WTC11 (cell line): Measurements from ENCODE around the gene TMEM253. TPM values are rescaled to one million over a fixed set of nuclear protein-coding genes. Genes with fewer than 3 reads are reported as not detected.

ENCODE experiments used
- ATAC-seq: fragments of 200-7000 bp; cut with Tn5 transposase; 2 replicates; pipeline ENCODE4 v1.10.0; 2021; ENCODE audit warnings: mild to moderate bottlenecking, moderate library complexity
- CTCF ChIA-PET: fragments of 300-600 bp; sonication (Branson Sonifier 250); formaldehyde crosslinking; loops from one replicate; lab custom pipeline; 2021; ENCODE audit warnings: antibody characterized with exemption; lab: Charles Lee
- POLR2A ChIA-PET: fragments of 350-600 bp; sonication (Branson Sonifier 250); formaldehyde crosslinking; loops from one replicate; lab custom pipeline; 2021; ENCODE audit warnings: antibody characterized with exemption; lab: Charles Lee
- DNase-seq: peaks from one replicate; pipeline ENCODE4 v3.0.0; 2021; ENCODE audit warnings: low spot score
- H3K27ac Mint-ChIP-seq: 2 replicates; pipeline ENCODE4 v1.8.0; 2021; ENCODE audit warnings: mixed read lengths
- H3K27me3 Mint-ChIP-seq: 2 replicates; pipeline ENCODE4 v1.8.0; 2021; ENCODE audit warnings: low read depth, mild to moderate bottlenecking, moderate library complexity, mixed read lengths
- H3K36me3 Mint-ChIP-seq: 2 replicates; pipeline ENCODE4 v1.8.0; 2021; ENCODE audit warnings: mixed read lengths
- H3K4me1 Mint-ChIP-seq: 2 replicates; pipeline ENCODE4 v1.8.0; 2022; ENCODE audit warnings: mixed read lengths
- H3K4me3 Mint-ChIP-seq: 2 replicates; pipeline ENCODE4 v1.8.0; 2021; ENCODE audit warnings: mild to moderate bottlenecking, moderate library complexity, mixed read lengths
- H3K9me3 Mint-ChIP-seq: 2 replicates; pipeline ENCODE4 v1.8.0; 2021; ENCODE audit warnings: mixed read lengths
- AFF4 ChIP-seq: sonication (generic); formaldehyde crosslinking; IDR thresholded peaks from 2 replicates; pipeline ENCODE4 v1.8.1; 2023; ENCODE audit warnings: mild to moderate bottlenecking, missing genetic modification reagents, borderline replicate concordance
- ATF6 ChIP-seq: sonication (generic); formaldehyde crosslinking; IDR thresholded peaks from 2 replicates; pipeline ENCODE4 v1.8.1; 2023; ENCODE audit warnings: mild to moderate bottlenecking, missing genetic modification reagents
- CREB1 ChIP-seq: sonication (generic); formaldehyde crosslinking; IDR thresholded peaks from 2 replicates; pipeline ENCODE4 v1.8.0; 2023; ENCODE audit warnings: mild to moderate bottlenecking, missing genetic modification reagents
- CTCF ChIP-seq: fragments of 200-600 bp; IDR thresholded peaks from 2 replicates; pipeline ENCODE4 v1.8.0; 2022; ENCODE audit warnings: antibody characterized with exemption
- ELF4 ChIP-seq: sonication (generic); formaldehyde crosslinking; IDR thresholded peaks from 2 replicates; pipeline ENCODE4 v1.8.1; 2022; ENCODE audit warnings: low read depth, mild to moderate bottlenecking, moderate library complexity, missing genetic modification reagents
- FOXJ3 ChIP-seq: sonication (generic); formaldehyde crosslinking; IDR thresholded peaks from 2 replicates; pipeline ENCODE4 v1.9.0; 2021; ENCODE audit warnings: missing genetic modification reagents, mild to moderate bottlenecking, borderline replicate concordance
- FOXP1 ChIP-seq: sonication (generic); formaldehyde crosslinking; IDR thresholded peaks from 2 replicates; pipeline ENCODE4 v1.8.0; 2022; ENCODE audit warnings: missing genetic modification reagents, mild to moderate bottlenecking, moderate library complexity, borderline replicate concordance
- GABPB1 ChIP-seq: sonication (generic); formaldehyde crosslinking; IDR thresholded peaks from 2 replicates; pipeline ENCODE4 v1.8.1; 2023; ENCODE audit warnings: mild to moderate bottlenecking, missing genetic modification reagents
- GTF2I ChIP-seq: fragments of 250-450 bp; sonication (Bioruptor Pico); conservative IDR thresholded peaks from 2 replicates; pipeline ENCODE4 v1.4.0; 2021; ENCODE audit warnings: mild to moderate bottlenecking
- MXD4 ChIP-seq: fragments of 250-450 bp; sonication (Bioruptor Pico); IDR thresholded peaks from 2 replicates; pipeline ENCODE4 v1.8.0; 2021; ENCODE audit warnings: mild to moderate bottlenecking, moderate library complexity, borderline replicate concordance
- SP1 ChIP-seq: sonication (generic); formaldehyde crosslinking; conservative IDR thresholded peaks from 2 replicates; pipeline ENCODE4 v1.8.1; 2022; ENCODE audit warnings: missing genetic modification reagents
- STAT6 ChIP-seq: sonication (generic); formaldehyde crosslinking; conservative IDR thresholded peaks from 2 replicates; pipeline ENCODE4 v1.8.1; 2023; ENCODE audit warnings: mild to moderate bottlenecking, low read depth, missing genetic modification reagents, moderate library complexity
- TP53 ChIP-seq: sonication (generic); formaldehyde crosslinking; IDR thresholded peaks from 2 replicates; pipeline ENCODE4 v1.8.1; 2023; ENCODE audit warnings: mild to moderate bottlenecking, missing genetic modification reagents
- ZNF263 ChIP-seq: sonication (generic); formaldehyde crosslinking; IDR thresholded peaks from 2 replicates; pipeline ENCODE4 v1.8.1; 2022; ENCODE audit warnings: low read depth, mild to moderate bottlenecking, moderate library complexity, missing genetic modification reagents
- ZNF281 ChIP-seq: sonication (generic); formaldehyde crosslinking; IDR thresholded peaks from 2 replicates; pipeline ENCODE4 v1.8.0; 2023; ENCODE audit warnings: mild to moderate bottlenecking, missing genetic modification reagents
- ZNF423 ChIP-seq: fragments of 250-450 bp; sonication (Bioruptor Pico); IDR thresholded peaks from 2 replicates; pipeline ENCODE4 v2.1.2; 2022; ENCODE audit warnings: mild to moderate bottlenecking, moderate library complexity
- total RNA-seq: library from RNA; stranded (reverse); gene quantifications from 3 replicates; pipeline ENCODE4 v1.2.3, GENCODE V29; 2021

TMEM253 gene
- total RNA-seq, 1 experiment from 2014 or later = 1.7 TPM

- TF ChIP-seq STAT6 (CRISPR knock-in tag) (no peak), ATF6 (CRISPR knock-in tag) (no peak), FOXP1 (peak; percentile 83; the same call in 1 of the 2 replicates), ZNF281 (CRISPR knock-in tag) (no peak), GTF2I (CRISPR knock-in tag) (no peak)
Observed at GRCh38 chr14:21103710-21104447, 3.0 kb downstream of the TMEM253 start (continued).

- Mint-ChIP-seq H3K4me1 (peaks cover 71% of the 10 kb centered on the region), H3K27ac (peak overlapping the region; percentile 87)
- TF ChIP-seq MXD4 (CRISPR knock-in tag) (no peak), GABPB1 (CRISPR knock-in tag) (0 out of 2 replicates have a peak, but pooled peaks have one; percentile 0), ELF4 (CRISPR knock-in tag) (no peak), CTCF (peak; percentile 51; the same call in 1 of the 2 replicates), STAT6 (CRISPR knock-in tag) (no peak), TP53 (CRISPR knock-in tag) (no peak), FOXJ3 (CRISPR knock-in tag) (no peak), ZNF423 (CRISPR knock-in tag) (no peak), ZNF263 (no peak), CREB1 (CRISPR knock-in tag) (no peak), AFF4 (CRISPR knock-in tag) (no peak), SP1 (CRISPR knock-in tag) (0 out of 2 replicates have a peak, but pooled peaks have one; percentile 5)
Observed at GRCh38 chr14:21104448-21105060, 3.7 kb downstream of the TMEM253 start.

More at GRCh38 chr14:21104448-21105060, 3.7 kb downstream of the TMEM253 start:
- CTCF ChIA-PET = interaction anchor here (0.6 to 8.6 kb wide), 26 partner anchors 10 to 569 kb away, joined by 3 to 321 read pairs (median 5); partner anchors contain the start of genes ARHGEF40 and NDRG2
- ATAC-seq (peak; percentile 34), DNase-seq (peak; percentile 78)
- Mint-ChIP-seq H3K9me3 (no peaks in the 10 kb centered on the region), H3K4me3 (peak overlapping the region; percentile 93), H3K27me3 (no peaks in the 10 kb centered on the region), H3K36me3 (no peaks in the 10 kb centered on the region)
- POLR2A ChIA-PET = interaction anchor here (0.9 to 3.9 kb wide), 6 partner anchors 10 to 36 kb away, joined by 4 to 40 read pairs (median 6); partner anchors contain the start of gene ARHGEF40
